Activated T-helper 2 cell treated with anti-CD3 and anti-CD28 coated beads, Interferon-gamma antibody, Interleukin-2, Interleukin-4, amounts not matched to agents 10 μg/mL and 5 μg/mL and 100 μg/mL, durations not matched to agents 14 hours and 24 hours and 36 hours (primary cell): ENCODE results near the gene PITX3. TPM values are rescaled to one million over a fixed set of nuclear protein-coding genes. Genes with fewer than 3 reads are reported as not detected.

Experiments used
- DNase-seq: peaks from one replicate; pipeline ENCODE4 v3.0.0; 2021; ENCODE audit warnings: low spot score
- H3K27ac Mint-ChIP-seq: one replicate; pipeline ENCODE4 v1.8.0; 2021; ENCODE audit warnings: mixed read lengths
- H3K27me3 Mint-ChIP-seq: one replicate; pipeline ENCODE4 v1.8.0; 2021; ENCODE audit warnings: low read depth, mixed read lengths
- H3K36me3 Mint-ChIP-seq: one replicate; pipeline ENCODE4 v1.8.0; 2021; ENCODE audit warnings: low read depth, mixed read lengths
- H3K4me1 Mint-ChIP-seq: one replicate; pipeline ENCODE4 v1.8.0; 2021; ENCODE audit warnings: low read depth, mixed read lengths
- H3K4me3 Mint-ChIP-seq: one replicate; pipeline ENCODE4 v1.8.0; 2021; ENCODE audit warnings: low read depth, mild to moderate bottlenecking, moderate library complexity, mixed read lengths
- H3K9me3 Mint-ChIP-seq: one replicate; pipeline ENCODE4 v1.8.0; 2021; ENCODE audit warnings: mixed read lengths
- intact Hi-C: fragments of 100-400 bp; cut with micrococcal nuclease; formaldehyde crosslinking; loops from one replicate; pipeline ENCODE4 v1.15.1; 2023
- total RNA-seq: library from RNA; stranded (reverse); gene quantifications from 2 replicates; pipeline ENCODE4 v1.2.3, GENCODE V29; 2022

The PITX3 gene
- 0.30 and 0.46 TPM in 2 replicates for total RNA-seq

GRCh38 chr10:102241444-102242117 lies at the start of gene PITX3:
Gene PITX3 (minus strand): TSS chr10:102241512. CDS start chr10:102232080, 9,432 bp downstream.
- Mint-ChIP-seq H3K36me3 (peaks cover 10% of the 10 kb centered on the region), H3K27me3 (peaks cover 47% of the 10 kb centered on the region), H3K4me3 (peak within 1 kb of the TSS; percentile 80), H3K4me1 (peaks cover 23% of the 10 kb centered on the region), H3K27ac (peak within 1 kb of the TSS; percentile 15), H3K9me3 (no peaks in the 10 kb centered on the region)
- DNase-seq: peak; percentile 91
- intact Hi-C loops: loop anchor here (1.0 to 2.0 kb wide), 2 partner anchors 10 to 261 kb away; partner anchors contain the start of genes ACTR1A and SUFU

DNA sequence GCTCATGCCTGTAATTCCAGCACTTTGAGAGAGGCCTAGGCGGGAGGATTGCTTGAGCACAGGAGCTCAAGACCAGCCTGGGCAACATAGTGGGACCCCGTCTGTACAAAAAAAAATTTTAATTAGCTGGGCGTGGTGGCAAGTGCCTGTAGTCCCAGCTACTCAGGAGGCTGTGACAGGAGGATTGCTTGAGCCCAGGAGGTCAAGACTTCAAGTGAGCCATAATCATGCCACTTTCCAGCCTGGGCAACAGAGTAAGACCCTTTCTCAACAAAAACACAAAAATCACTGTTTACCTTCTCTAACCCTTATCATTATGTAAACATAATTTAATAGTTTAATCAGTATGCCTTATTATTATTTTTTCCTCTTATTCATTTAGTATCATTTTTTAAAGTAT lies 48.5 kb upstream of the PITX3 start:
- Mint-ChIP-seq H3K27me3 (no peaks in the 10 kb centered on the region), H3K9me3 (no peaks in the 10 kb centered on the region), H3K4me3 (no peak overlapping the region), H3K4me1 (peaks cover 25% of the 10 kb centered on the region), H3K27ac (no peak overlapping the region), H3K36me3 (peaks cover 21% of the 10 kb centered on the region)
- intact Hi-C loops: no loop called here
- no peak for DNase-seq

DNA sequence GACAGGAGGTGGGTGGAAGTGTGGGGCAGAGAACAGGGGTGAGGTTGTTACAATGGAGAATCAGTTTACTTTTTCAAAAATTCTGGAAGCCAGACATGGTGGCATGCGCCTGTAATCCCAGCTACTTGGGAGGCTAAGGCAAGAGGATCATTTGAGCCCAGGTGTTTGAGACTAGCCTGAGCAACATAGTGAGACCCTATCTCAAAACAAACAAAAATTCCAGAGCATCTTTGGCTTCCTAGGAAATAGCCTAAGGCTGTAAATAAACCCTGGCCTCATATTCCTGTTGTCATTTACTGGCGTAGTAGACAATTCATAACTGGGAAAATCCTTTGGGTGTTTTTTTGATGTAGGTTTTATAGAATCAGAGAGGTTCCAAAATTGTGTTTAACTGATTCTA lies 48.0 kb upstream of the PITX3 start:
- no peak overlapping the region for H3K4me3 Mint-ChIP-seq
- no peaks in the 10 kb centered on the region for H3K27me3 Mint-ChIP-seq
- no peak for DNase-seq
- H3K27ac Mint-ChIP-seq: no peak overlapping the region
- no peaks in the 10 kb centered on the region for H3K9me3 Mint-ChIP-seq
- peaks cover 20% of the 10 kb centered on the region for H3K36me3 Mint-ChIP-seq
- H3K4me1 Mint-ChIP-seq: peaks cover 29% of the 10 kb centered on the region
- intact Hi-C loops: no loop called here

- intact Hi-C loops: loop anchor here (2.0 kb wide), 1 partner anchor 13 kb away; no protein-coding TSS in a partner anchor
- H3K27me3 Mint-ChIP-seq: no peaks in the 10 kb centered on the region
- H3K9me3 Mint-ChIP-seq: no peaks in the 10 kb centered on the region
- peaks cover 21% of the 10 kb centered on the region for H3K36me3 Mint-ChIP-seq
- peaks cover 41% of the 10 kb centered on the region for H3K4me1 Mint-ChIP-seq
- no peak for DNase-seq
- H3K4me3 Mint-ChIP-seq: no peak overlapping the region
- peak overlapping the region; percentile 56 for H3K27ac Mint-ChIP-seq
Measured at GRCh38 chr10:102287991-102288390, 46.7 kb upstream of the PITX3 start.

- no peaks in the 10 kb centered on the region for H3K27me3 Mint-ChIP-seq
- H3K27ac Mint-ChIP-seq: peak overlapping the region; percentile 56
- H3K9me3 Mint-ChIP-seq: no peaks in the 10 kb centered on the region
- peaks cover 25% of the 10 kb centered on the region for H3K36me3 Mint-ChIP-seq
- intact Hi-C loops: loop anchor here (2.0 kb wide), 1 partner anchor 13 kb away; no protein-coding TSS in a partner anchor
- H3K4me3 Mint-ChIP-seq: no peak overlapping the region
- DNase-seq: no peak
- peaks cover 46% of the 10 kb centered on the region for H3K4me1 Mint-ChIP-seq
Measured at GRCh38 chr10:102287538-102287937, 46.2 kb upstream of the PITX3 start.

- Mint-ChIP-seq H3K9me3 (no peaks in the 10 kb centered on the region), H3K4me1 (peaks cover 51% of the 10 kb centered on the region), H3K27ac (no peak overlapping the region), H3K36me3 (peaks cover 22% of the 10 kb centered on the region), H3K27me3 (no peaks in the 10 kb centered on the region), H3K4me3 (no peak overlapping the region)
- intact Hi-C loops: loop anchor here (2.0 kb wide), 1 partner anchor 15 kb away; no protein-coding TSS in a partner anchor
- DNase-seq: no peak
Measured at GRCh38 chr10:102286216-102286615, 44.9 kb upstream of the PITX3 start.

GRCh38 chr10:102285133-102285532 lies 43.8 kb upstream of the PITX3 start:
- no peaks in the 10 kb centered on the region for H3K27me3 Mint-ChIP-seq
- peaks cover 29% of the 10 kb centered on the region for H3K36me3 Mint-ChIP-seq
- no peaks in the 10 kb centered on the region for H3K9me3 Mint-ChIP-seq
- intact Hi-C loops: no loop called here
- peaks cover 62% of the 10 kb centered on the region for H3K4me1 Mint-ChIP-seq
- no peak for DNase-seq
- no peak overlapping the region for H3K4me3 Mint-ChIP-seq
- H3K27ac Mint-ChIP-seq: peak overlapping the region; percentile 42

DNA sequence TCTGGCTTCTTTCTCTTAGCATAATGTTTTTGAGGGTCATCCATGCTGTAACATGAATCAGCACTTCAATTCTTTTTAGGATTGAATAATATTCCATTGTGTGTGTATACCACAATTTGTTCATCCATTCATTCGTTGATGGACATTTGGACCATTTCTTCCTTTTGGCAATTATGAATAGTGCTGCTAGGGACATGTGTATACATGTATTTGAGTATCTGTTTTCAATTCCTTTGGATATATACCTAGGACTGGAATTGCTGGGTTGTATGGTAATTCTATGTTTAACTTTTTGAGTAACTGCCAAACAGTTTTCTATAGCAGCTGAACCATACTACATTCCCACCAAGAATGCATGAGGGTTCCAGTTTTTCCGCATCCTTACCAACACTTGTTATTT lies 43.2 kb upstream of the PITX3 start:
- Mint-ChIP-seq H3K36me3 (peaks cover 29% of the 10 kb centered on the region), H3K27me3 (no peaks in the 10 kb centered on the region), H3K9me3 (no peaks in the 10 kb centered on the region), H3K27ac (peak overlapping the region; percentile 84), H3K4me3 (peak overlapping the region; percentile 14), H3K4me1 (peaks cover 68% of the 10 kb centered on the region)
- no peak for DNase-seq
- intact Hi-C loops: no loop called here

- Mint-ChIP-seq H3K9me3 (no peaks in the 10 kb centered on the region), H3K27ac (peak overlapping the region; percentile 84), H3K36me3 (peaks cover 30% of the 10 kb centered on the region), H3K27me3 (no peaks in the 10 kb centered on the region), H3K4me3 (peak overlapping the region; percentile 54), H3K4me1 (peaks cover 66% of the 10 kb centered on the region)
- intact Hi-C loops: loop anchor here (1.0 kb wide), 1 partner anchor 16 kb away; no protein-coding TSS in a partner anchor
- DNase-seq: no peak
Measured at GRCh38 chr10:102283890-102284289, 42.6 kb upstream of the PITX3 start.

DNA sequence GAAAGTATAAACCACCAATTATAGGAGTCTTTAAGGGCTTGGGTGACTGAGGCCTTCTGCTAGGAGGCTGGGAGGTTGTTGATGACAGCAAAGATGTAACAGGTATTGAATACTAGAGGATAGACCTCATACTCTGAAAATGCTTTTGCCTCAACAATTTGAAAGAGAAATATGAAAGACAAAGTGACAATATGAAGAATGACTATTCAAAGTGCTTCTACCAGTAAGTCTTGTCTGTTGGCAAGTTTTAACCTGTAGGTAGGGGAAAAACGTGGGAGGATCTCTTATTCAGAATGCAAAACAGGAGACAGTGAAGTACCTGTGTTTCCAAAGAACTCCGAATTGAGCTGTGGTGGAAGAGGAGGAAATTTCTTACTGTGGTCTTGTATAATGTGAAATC lies 42.2 kb upstream of the PITX3 start:
- Mint-ChIP-seq H3K36me3 (peaks cover 33% of the 10 kb centered on the region), H3K4me1 (peaks cover 67% of the 10 kb centered on the region), H3K27me3 (no peaks in the 10 kb centered on the region), H3K27ac (peak overlapping the region; percentile 84), H3K9me3 (no peaks in the 10 kb centered on the region), H3K4me3 (peak overlapping the region; percentile 54)
- DNase-seq: no peak
- intact Hi-C loops: loop anchor here (1.0 kb wide), 1 partner anchor 15 kb away; no protein-coding TSS in a partner anchor

GRCh38 chr10:102281102-102281487 lies 39.8 kb upstream of the PITX3 start:
- no peak overlapping the region for H3K27ac Mint-ChIP-seq
- peak overlapping the region; percentile 1 for H3K4me3 Mint-ChIP-seq
- no peaks in the 10 kb centered on the region for H3K9me3 Mint-ChIP-seq
- no peak for DNase-seq
- no peaks in the 10 kb centered on the region for H3K27me3 Mint-ChIP-seq
- H3K36me3 Mint-ChIP-seq: peaks cover 24% of the 10 kb centered on the region
- H3K4me1 Mint-ChIP-seq: peaks cover 58% of the 10 kb centered on the region
- intact Hi-C loops: no loop called here

DNA sequence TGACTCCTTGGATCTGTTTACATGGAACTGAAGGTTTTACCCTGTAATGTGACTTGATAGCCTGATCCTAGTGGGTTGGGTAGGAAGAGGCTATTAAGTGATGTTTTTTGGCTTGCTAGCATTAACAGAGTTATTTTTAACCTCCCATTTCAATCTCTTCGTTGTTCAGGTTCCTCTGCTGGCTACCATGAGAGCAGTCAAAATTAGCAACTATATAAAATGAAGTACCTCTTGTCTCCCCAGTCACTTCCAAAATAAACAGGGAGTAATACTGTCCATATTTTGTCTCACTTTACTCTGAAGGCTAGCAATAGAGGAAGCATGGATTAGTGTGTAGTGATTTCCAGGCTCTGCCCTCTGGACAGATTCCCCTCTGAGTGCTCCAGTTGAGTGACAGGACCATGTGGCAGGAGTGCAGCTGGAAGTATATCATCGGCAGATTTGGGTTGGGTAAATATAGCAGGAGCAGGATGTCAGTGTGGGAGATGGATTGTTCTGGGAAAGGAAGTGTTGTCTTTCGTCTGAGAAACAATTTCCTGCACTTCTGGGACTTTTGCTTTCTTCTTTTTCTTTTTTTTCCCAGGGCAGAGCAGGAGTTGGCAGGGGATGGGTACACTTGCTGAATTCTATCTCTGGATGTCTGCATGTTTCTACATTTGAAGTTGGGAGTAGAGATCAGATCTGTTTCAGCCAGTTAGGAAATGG lies 39.2 kb upstream of the PITX3 start:
- Mint-ChIP-seq H3K27me3 (no peaks in the 10 kb centered on the region), H3K4me3 (peak overlapping the region; percentile 1), H3K27ac (no peak overlapping the region), H3K4me1 (peaks cover 52% of the 10 kb centered on the region), H3K9me3 (no peaks in the 10 kb centered on the region), H3K36me3 (peaks cover 21% of the 10 kb centered on the region)
- no peak for DNase-seq
- intact Hi-C loops: no loop called here

DNA sequence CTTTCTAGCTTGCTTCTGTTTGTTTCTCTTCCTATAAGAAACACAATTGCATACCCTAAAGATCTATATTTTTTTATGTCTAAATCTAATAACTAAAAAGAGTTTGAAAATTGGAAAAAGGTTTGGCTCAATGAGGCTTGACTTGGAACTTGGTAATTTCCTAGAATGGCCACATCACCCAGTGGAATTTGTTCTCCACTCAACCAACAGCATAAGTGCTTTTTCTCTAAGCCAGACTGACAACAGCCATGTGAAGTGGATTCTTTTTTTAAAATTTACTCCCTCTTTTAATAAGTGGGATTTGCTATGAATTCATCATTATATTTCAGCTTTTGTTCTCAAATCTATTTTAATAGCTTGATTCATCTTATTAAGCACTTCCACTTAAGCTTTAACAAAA lies 37.8 kb upstream of the PITX3 start:
- no peaks in the 10 kb centered on the region for H3K27me3 Mint-ChIP-seq
- H3K27ac Mint-ChIP-seq: no peak overlapping the region
- peaks cover 17% of the 10 kb centered on the region for H3K36me3 Mint-ChIP-seq
- H3K4me1 Mint-ChIP-seq: peaks cover 39% of the 10 kb centered on the region
- DNase-seq: no peak
- no peaks in the 10 kb centered on the region for H3K9me3 Mint-ChIP-seq
- intact Hi-C loops: no loop called here
- no peak overlapping the region for H3K4me3 Mint-ChIP-seq
